ENCODE results near the gene KCNK10. TPM values are rescaled to one million over a fixed set of nuclear protein-coding genes. Genes with fewer than 3 reads are reported as not detected.

The KCNK10 gene, protein sequence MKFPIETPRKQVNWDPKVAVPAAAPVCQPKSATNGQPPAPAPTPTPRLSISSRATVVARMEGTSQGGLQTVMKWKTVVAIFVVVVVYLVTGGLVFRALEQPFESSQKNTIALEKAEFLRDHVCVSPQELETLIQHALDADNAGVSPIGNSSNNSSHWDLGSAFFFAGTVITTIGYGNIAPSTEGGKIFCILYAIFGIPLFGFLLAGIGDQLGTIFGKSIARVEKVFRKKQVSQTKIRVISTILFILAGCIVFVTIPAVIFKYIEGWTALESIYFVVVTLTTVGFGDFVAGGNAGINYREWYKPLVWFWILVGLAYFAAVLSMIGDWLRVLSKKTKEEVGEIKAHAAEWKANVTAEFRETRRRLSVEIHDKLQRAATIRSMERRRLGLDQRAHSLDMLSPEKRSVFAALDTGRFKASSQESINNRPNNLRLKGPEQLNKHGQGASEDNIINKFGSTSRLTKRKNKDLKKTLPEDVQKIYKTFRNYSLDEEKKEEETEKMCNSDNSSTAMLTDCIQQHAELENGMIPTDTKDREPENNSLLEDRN
- not detected in 2 replicates for total RNA-seq

DNA sequence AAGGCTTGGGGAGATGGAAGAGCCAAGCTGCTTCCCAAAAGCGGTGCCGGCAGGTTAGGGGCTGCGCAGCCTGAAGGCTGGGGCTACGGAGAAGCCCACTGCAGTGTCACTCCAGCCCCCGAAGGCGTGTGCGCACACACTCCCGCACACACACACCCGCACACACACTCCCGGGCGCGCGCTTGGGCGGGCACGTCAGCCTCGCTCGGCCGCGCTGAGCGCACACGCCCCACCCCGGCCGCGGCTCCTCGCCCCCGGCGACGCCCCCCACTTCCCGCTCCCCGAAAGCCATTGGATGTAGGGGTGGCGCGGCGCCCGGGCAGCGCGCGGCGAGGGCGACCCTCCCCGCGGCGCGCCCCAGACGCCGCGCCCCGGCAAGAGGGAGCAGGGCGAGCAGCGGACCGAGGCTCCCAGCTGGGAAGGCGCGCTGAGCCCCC lies at the start of gene KCNK10:
TSS of gene KCNK10 (minus strand) at position 184 of the 437 bp plus-strand sequence. CDS start 471 bp downstream, outside the sequence.

Other genes with a start within 250 kb of the KCNK10 start
- gene SPATA7, start 62.4 kb upstream of the KCNK10 start, total RNA-seq = 13.7 and 16.5 TPM in 2 replicates
- gene PTPN21, start 231.7 kb upstream of the KCNK10 start, total RNA-seq = 9.0 and 11.0 TPM in 2 replicates
- gene ZC3H14, start 239.8 kb upstream of the KCNK10 start, total RNA-seq = 62.2 and 86.3 TPM in 2 replicates

All from uterine smooth muscle cell (primary cell).